Loucy (cell line): ENCODE results near the gene CASP10.

Experiments
- EZH2phosphoT487 ChIP-seq: fragments of 200-600 bp; IDR thresholded peaks from 2 replicates; pipeline ENCODE4 v1.6.1; 2018; ENCODE audit warnings: antibody characterized with exemption, mild to moderate bottlenecking, moderate library complexity, borderline replicate concordance
- TF ChIP-seq, protein P1 (sequence below): fragments of 200-600 bp; sonication (generic); conservative IDR thresholded peaks from 2 replicates; pipeline ENCODE4 v1.5.1; 2014; ENCODE audit warnings: mild to moderate bottlenecking, antibody characterized with exemption, low read length

DNA sequence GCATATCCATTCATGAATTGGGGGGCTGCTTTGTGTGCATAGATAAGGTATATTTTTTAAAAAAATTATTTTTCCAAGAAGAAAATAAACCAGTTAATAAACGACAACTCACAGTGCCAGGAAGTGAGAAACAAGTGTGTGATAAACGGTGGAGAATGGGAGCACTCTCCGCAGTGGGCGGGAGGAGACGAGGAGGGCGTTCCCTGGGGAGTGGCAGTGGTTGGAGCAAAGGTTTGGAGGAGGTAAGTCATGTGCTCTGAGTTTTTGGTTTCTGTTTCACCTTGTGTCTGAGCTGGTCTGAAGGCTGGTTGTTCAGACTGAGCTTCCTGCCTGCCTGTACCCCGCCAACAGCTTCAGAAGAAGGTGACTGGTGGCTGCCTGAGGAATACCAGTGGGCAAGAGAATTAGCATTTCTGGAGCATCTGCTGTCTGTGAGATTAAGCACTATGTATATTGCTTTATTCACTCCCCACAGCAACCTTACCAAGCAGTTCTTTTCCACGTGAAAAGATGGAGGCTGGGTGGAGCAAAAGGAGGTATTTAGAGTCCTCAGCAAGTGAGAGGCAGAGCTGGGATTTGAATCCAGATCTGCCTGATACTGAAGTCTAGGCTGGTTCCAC, 50.4 kb downstream of the CASP10 start:
- TF ChIP-seq, protein P1, sequence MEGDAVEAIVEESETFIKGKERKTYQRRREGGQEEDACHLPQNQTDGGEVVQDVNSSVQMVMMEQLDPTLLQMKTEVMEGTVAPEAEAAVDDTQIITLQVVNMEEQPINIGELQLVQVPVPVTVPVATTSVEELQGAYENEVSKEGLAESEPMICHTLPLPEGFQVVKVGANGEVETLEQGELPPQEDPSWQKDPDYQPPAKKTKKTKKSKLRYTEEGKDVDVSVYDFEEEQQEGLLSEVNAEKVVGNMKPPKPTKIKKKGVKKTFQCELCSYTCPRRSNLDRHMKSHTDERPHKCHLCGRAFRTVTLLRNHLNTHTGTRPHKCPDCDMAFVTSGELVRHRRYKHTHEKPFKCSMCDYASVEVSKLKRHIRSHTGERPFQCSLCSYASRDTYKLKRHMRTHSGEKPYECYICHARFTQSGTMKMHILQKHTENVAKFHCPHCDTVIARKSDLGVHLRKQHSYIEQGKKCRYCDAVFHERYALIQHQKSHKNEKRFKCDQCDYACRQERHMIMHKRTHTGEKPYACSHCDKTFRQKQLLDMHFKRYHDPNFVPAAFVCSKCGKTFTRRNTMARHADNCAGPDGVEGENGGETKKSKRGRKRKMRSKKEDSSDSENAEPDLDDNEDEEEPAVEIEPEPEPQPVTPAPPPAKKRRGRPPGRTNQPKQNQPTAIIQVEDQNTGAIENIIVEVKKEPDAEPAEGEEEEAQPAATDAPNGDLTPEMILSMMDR: no peak
- TF ChIP-seq EZH2phosphoT487: no peak
